Activated T-helper 9 cell treated with anti-CD3 and anti-CD28 coated beads, Interleukin-2, amount 50 U/mL, for 16 hours (primary cell): Measurements from ENCODE around the gene FES.
"Not testable (repeated sequence)": the region's sequence is repeated elsewhere in the genome, so short reads cannot be mapped to it uniquely, and the experiment has no call there.

Experiments
- DNase-seq: peaks from one replicate; pipeline ENCODE4 v3.0.0-alpha.2; 2020; ENCODE audit warnings: low read depth

Gene FES

DNA sequence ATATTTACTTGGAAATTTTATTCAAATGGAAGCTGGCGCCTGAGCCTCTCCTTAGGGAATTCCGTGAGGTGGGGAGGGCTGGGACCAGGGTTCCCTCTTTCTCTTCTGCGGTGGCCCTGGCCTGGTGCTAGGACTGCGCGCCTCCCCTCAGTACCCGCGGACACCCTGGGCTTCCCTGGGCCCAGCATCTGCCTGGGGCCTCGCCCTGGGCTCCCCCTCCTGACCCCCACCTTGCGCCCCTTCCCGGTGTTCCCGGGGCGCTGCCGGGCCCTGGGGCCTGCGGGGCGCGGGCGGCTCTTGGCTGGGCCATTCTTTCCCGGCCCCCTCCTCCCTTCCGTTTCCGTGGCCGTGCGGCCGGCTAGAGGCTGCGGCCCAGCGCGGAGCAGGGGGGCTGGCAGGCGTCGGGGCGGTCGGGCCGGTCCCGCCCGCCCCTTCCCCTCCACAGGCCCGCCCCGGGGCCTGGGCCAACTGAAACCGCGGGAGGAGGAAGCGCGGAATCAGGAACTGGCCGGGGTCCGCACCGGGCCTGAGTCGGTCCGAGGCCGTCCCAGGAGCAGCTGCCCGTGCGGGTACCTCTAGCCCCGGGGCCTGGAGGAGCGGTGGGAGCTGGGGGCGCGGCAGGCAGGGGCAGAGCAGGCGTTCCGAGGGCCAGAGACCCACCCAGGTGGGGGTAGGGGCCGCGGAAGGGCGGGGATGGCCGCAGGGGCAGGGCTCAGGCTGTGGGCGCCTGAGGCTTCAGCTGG lies at the start of gene FES:
Gene FES, plus strand, starts transcription at position 529 of the 743 bp plus-strand sequence. CDS start 542 bp downstream, outside the sequence.
- DNase-seq, result no peak

DNA sequence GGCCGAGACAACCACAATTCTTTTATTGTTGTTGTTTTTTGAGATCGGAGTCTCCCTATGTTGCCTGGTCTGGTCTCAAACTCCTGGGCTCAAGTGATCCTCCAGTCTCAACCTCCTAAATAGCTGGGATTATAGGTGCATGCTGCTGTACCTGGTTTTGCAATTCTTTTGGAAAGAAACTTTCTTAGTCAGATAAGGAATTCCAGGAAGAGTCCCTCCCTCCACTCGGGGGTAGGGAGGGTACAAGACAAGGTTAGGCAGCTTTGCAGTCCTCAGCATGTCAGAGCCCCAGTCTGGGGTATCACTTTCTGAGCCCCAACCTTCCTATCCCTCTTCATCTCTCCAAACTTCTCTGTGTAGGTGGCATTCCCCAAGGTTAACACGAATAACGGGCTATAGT lies 49.7 kb upstream of the FES start:
- DNase-seq, result no peak

DNA sequence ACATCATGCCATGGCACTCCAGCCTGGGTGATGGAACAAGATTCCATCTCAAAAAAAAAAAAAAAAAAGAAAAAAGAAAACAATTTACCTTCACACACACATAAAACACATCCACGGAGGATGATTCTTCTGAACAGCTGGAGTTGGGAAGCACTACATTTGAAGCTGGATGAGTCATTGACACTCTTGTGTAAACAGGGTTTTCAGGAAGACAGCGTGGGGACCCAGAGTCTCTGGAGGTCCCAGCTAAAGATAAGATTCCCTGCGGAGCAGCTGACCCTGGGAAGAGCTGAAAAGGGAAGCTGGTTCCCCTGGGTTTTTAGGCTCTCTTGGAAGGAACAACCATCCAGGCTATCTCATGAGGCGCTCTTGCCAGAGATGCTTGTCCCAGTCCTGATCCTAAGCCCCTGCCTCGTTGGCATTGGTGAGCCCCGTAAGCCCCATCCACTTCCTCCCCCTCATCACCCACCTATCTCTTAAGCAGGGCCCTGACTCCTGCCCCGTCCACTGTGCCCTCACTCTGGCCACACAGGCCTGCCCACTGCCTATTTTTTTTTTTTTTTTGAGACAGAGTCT lies 47.9 kb upstream of the FES start:
- DNase-seq, result no peak

DNA sequence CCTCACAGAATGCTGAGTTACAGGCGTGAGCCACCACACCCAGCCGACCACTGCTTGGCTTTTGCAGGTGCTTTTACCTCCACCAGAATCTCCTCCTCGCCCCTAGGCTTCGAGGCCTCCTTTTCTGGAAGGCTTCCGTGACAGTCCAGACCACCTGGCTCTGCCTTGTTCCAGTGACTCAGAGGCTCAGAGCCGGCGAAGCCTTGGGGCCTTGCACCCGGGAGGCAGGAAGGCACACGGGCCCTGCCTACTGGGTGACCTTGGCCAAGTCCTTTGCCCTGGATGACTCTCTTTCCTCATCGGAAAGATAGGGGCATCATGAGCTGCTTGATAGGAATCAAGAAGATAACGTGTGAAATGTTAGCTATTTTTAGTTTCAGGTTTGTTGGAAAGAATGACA lies 47.2 kb upstream of the FES start:
- no peak for DNase-seq

DNA sequence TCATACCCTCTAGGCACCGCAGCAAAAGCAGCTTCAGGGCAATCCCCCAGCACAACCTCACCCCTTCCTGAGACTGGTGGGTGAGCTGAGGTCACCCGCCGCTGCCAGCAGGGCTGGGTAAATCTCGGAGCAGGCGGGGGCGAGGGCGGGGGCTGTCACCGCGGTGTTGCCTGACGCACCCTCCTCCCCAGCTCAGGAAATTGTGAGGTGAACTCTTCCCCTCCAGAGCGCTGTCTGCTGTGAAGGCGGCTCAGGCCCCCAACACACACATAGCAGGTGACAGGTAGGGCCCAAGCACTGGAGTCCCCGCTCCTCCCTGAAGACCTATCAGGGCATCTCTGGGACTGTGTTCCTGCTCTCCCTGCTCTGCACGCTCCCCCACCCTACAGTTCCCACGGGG lies 46.2 kb upstream of the FES start:
- peak; percentile 84 for DNase-seq

DNA sequence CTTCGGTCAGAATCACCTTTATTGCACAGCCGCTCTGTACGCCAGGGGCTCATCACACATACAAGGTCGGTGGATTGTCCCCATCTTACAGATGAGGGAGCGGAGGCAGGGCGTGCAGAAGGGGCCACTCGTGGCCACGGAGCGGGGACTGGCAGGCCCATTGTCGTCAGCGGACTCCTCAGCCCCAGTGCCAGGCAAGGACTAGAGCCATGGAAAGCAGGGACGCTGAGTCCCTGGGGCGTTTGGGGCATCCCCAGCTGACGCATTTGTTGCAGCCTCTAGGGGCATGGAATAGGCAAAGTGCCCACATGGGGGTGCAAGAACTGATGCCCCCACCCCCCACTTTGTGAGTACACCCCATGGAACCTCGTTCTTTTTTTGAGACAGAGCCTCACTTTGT lies 45.8 kb upstream of the FES start:
- no peak for DNase-seq

DNA sequence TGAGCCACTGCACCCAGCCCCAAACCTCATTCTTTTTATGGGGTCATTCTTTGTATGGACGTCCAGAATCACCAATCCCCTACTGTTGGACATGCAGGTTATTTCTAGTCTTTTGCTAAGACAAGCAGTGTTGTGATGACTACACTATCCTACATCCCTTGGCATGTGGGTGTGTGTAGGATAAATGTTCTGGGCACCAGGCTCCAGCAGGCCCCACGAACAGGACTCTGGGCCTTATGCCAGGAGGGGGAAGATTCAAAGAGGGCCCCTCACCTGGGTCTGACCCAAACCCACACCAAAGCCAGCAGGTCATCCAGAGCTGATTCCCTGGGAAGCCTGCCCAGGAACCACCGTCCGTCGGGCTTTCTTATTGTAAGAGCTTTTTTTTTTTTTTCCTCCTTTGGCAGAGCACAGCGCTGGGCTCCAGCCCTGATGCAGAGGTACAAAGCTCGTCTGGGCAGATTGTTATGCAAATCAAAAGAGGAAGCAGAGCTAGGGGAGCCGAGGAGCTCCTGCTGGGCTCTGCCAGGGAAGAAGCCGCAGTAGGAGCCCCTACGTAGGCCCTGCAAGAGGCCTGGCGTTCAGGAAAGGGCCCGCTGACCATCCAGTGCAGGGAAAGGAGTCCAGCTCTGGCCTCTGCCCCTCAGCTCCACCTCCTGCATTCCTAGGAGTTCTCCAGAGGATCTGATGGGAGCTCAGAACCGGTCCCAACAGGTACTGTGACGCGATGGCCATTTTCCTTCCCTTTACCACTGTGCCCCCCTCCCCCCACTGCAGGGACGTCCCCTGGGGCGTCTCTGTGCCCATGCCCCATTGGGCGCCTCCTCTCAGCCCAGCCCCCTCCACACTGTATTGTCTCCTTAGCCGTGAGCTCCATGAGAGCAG lies 44.9 kb upstream of the FES start:
- no peak for DNase-seq

DNA sequence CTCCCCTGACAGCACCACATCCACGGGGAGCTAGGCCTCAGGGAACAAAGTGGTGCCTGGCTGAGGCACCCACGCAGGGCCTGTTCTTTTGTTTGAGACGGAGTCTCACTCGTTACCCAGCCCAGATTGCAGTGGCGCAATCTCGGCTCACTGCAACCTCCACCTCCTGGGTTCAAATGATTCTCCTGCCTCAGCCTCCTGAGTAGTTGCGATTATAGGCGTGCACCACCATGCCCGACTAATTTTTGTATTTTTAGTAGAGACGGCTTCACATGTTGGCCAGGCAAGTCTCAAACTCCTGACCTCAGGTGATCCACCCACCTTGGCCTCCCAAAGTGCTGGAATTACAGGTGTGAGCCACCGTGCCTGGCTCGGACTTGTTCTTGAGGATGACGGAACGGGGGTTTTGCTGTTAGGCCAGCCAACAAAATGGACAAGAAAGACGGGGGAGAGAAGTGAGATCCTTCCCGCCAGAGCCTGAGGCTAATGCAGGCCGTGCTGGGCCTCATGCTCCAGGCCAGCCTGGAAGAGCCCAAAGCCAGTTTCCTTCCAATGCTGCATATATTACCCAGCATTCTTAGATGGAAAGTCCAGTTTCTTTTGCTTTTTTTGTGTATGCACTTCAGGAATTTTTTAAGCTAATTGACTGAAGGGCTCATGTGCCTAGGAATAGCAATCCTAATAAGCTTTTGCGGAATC lies 44.0 kb upstream of the FES start:
- DNase-seq, result no peak

DNA sequence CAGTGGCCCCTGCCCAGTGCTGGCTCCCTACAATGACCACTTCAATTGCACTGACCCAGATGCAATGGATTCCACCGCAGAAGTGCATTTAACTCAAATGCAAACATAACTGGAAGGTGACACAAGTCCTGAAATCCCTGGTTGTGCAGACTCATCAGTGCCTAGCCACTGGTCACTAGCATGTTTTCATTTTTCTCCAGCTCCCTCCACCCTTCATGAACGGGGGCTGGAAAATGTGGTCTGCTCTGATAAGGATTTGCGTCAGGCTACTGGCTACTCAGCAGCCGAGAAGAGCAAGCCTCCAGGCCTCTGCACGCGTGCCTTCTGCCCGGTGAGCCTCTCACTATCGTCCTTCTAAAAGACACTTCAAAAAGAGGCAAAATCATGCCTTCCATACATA lies 43.4 kb upstream of the FES start:
- DNase-seq, result no peak

DNA sequence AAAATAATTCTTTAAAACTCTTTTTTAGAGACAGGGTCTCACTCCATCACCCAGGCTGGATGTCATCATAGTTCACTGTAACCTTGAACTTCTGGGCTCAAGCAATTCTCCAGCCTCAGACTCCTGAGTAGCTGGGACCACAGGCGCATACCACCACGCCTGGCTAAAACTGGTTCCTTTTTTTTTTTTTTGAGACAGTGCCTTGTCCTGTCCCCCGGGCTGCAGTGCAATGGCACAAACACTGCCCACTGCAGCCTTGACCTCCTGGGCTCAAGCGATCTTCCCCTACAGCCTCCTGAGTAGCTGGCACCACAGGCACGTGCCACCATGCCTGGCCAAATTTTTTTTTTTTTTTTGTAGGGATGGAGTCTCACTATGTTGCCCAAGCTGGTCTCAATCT lies 39.6 kb upstream of the FES start:
- no peak for DNase-seq

DNA sequence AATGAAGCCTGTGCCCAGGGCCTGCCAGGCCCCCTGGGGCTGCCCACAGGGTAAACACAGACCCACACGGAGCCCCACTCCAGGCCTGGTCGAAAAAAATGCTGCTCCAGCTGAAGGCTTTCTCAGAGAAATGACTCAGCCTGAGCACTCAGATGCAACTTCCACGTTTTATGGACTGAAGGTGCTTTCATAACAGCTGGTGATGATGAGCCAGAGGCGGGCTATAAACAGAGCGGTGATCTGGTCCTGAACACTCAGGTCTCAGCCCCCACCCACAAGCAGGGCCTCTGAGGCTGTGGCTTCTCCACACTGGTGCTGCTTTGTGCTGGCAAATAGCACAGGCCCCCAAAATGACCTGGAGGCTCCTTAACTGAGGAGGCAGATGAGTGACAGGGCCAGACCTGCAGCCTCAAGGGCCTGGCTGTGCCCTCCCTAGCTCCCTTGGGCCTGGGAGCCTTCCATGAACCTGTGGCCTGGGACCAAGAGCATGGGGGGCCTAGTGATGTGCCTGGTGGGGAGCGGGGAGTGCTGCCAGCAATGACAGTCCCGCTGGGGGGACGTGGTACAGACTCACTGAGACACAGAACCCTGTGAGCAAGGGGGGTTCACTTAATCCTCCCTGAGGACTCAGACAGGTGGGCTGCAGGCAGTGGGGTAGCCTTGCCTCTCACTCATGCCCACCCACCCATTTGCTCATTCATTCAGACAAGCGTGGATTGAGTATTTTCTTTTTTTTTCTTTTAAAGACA lies 38.9 kb upstream of the FES start:
- DNase-seq, result peak; percentile 29

DNA sequence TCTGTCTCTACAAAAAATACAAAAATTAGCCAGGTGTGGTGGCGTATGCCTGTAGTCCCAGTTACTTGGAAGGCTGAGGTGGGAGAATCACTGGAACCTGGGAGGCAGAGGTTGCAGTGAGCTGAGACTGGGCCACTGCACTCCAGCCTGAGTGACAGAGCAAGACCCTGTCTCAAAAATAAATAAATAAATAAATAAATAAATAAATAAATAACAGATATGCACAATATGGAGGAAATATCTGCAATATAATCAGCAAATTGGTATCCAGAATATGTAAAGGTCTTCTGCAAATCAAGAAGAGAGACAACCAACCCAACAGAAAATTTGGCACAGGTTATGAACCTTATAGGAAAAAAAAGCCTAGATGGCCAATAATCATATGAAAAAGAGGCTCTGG lies 34.9 kb upstream of the FES start:
- DNase-seq, result not testable (repeated sequence)

DNA sequence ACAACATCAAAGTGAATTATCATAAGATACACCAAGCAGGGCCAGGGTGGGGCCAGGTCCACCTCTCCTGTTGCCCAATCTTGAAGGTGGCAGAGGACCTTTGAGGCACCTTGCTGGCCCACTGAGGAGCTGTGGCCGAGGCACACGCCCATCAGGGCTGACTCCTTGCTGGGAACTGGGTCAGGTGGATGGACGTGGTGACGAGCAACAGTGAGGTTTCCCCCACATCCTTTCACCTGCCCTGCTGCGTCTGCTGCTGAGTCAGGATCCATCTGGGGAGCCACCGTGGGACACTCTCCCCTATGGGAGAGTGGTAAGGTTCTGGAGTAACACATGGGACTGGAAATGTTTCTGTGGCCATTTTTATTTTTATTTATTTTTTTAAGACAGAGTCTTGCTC lies 33.2 kb upstream of the FES start:
- peak; percentile 46 for DNase-seq

DNA sequence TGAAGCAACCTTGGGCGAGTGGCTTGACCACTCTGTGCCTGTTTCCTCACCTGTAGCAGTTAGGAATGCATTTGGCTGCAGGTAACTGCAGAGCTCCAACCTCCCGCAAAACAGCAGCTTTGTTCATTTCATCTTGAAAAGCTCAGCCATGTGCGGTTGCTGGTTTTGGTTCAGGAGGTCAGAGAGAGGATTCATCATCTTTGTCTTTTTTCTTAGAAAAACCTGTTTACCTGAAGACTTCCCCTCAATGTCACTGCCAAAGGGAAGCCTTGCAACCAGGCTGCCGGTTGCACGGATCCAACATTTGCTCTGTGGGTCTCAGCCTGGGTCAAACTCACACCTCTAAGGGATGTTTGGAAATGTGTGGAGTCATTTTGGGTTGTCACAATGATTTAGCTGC lies 32.4 kb upstream of the FES start:
- no peak for DNase-seq

DNA sequence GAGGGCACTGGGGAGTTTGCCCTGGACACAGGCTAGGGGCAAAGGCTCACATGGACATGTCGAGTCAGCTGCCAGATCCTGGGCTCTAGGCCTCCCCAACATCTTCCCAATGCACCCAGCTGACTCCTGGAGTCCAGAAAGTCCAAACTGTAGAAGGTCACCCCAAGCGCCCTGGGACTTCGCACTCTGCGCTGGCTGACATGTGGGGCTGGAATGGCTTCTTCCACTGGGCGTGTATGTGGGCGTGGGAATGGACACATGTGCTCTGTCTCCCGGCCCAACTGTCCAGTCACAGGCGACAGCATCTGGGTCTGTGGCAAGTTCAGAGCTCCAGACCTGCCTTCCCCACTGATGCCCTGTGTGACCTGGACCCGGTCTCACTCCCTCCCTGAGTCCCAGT lies 29.2 kb upstream of the FES start:
- no peak for DNase-seq

DNA sequence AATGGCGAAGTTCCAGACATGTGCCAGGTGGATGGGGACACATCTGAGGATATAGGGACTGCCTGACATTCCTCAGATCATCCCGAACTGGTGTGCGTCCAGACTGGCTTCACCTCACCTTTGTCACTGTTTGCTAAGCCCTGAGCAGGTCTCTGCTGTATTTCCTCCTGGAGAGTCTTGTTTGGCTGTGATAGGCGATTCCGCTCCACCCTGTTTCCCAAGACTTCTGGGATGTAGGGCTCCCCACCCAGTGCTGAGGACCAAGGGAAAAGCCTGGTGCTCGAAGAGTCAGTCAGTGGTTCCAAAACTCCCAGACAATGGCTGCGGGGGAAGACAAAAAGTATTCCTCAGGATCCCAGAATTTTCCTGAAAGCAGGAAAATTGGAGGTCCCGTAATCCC lies 27.0 kb upstream of the FES start:
- DNase-seq, result no peak

DNA sequence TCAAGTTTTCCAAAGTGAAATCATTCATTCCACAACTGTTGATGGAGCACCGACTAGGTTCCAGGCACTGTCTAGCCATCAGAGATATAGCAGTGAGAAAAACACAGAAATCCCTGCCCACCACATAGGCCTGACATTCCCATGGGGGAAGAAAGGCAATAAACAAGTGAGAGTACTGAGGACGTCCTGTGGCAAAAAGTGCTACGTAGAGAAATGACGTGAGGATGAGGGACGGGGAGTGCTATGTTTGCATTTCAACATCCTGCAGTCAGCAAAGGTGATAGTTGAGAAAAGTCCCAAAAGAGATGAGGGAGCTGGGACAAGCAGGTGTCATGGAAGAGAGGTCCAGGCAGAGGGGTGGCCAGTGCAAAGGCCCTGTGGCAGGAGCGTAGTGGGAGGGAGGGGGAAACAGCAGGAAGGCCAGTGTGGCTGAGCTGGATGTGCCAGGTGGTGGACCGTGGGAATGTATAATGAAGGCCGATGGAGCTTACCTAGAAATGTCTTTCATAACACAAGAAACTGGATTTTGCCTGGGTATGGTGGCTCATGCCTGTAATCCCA lies 26.3 kb upstream of the FES start:
- no peak for DNase-seq

DNA sequence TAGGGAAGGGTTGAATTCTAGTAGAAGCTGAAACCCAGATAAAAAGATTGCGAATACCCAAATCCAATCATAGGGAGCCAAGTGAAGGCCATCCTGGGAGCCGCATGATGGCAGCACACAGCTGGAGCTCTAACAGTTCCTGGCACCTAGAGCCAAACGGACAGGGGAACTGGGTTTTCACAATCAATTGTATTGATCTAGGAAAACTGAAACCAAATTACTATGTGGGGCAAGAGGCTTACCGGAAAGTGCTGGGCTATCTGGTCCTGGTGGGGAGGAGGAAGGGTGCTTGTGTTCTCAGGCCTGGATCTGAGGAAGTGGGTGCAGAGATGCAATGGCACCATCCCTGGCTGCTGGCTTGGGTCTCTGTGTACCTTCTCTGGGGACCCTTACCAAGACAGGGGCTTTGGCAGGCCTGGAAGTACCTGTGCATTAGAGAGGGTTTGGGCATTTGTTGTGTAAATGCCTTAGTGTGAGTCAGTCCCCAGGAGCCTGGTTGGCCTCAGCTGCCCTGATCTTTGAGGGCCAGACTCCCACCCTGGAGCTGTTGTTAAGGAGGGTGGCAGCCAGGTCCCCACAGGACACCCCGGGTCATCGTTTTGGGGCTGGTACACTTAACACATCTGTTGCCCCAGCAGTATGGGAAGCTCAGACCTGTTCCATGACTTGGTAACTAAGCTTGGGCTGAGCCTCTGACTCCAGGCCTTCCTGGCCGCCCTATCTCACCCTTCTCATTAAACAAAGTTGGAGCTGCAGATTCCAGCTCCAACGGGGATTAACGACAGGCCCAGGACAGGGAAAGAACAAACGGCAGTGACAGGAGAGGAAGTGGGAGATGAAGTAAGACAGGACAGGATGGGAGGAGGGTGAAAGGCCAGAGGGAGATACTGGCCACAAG lies 24.8 kb upstream of the FES start:
- DNase-seq, result no peak

DNA sequence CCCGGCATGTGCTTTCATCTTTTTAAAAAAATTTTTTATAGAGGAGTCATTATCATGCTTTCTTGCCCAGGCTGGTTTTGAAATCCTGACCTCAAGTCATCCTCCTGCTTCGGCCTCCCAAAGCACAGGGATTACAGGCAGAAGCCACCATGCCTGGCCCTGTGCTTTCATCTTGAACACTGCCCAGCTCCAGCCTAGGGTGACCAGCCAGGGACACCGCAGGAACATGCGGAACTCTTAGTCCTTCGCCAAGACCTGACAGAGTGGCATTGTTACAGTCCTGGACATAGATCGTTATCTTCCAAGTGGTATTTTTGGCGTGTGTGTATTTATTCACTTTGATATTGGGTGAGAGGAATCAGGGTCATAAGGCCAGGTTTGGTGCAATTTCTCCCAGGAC lies 23.9 kb upstream of the FES start:
- DNase-seq, result no peak

DNA sequence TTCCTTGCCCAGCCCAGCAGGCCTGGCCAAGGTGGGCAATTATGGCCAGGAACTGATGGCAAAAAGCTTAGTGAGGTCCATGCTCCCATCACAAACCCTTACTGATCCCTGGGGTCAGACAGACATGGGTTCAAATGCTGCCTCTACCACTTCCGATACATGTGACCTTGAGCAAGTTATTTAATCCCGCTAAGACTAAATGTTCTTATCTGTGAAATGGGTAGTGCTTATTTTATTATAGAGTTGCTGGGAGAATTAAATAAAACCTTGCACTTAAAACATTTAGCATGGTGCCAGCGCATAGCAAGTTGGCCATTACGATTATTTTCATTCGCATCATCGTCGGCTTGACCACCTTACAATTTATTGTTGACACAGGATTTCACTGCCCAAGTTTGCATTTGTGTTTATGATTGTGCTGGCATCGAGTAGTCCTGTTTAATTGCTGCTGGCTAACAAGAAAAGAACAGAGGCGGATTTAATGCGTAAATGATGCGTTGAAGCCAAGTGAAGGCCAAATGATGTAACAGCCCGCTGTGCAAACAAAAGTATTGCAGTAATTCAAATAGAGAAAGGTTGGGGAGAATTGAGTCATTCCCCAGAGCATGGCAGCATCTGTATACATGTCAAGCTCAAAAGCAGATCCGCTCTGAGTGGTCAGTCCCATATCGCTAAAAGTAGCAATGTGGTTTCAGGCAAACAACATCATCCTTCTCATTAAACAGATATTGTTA lies 23.2 kb upstream of the FES start:
- no peak for DNase-seq
